ENCODE results near the gene DLX5. TPM values are rescaled to one million over a fixed set of nuclear protein-coding genes. Genes with fewer than 3 reads are reported as not detected.

Gene DLX5
- total RNA-seq, 1 donor from 2014 or later = not detected

- intact Hi-C loops (cut with micrococcal nuclease) = no loop called here
Measured at GRCh38 chr7:96993094-96993865, 31.4 kb downstream of the DLX5 start.

GRCh38 chr7:96992192-96993005 is 32.2 kb downstream of the DLX5 start:
- intact Hi-C loops (cut with micrococcal nuclease) = no loop called here

- intact Hi-C loops (cut with micrococcal nuclease) = loop anchor here (2.0 kb wide), 2 partner anchors 13 to 35 kb away; partner anchors contain the start of gene DLX6
Measured at GRCh38 chr7:96991546-96992191, 33.0 kb downstream of the DLX5 start.

- intact Hi-C loops (cut with micrococcal nuclease) = loop anchor here (2.0 kb wide), 2 partner anchors 15 to 37 kb away; partner anchors contain the start of gene DLX6
Measured at GRCh38 chr7:96989859-96990317, 34.7 kb downstream of the DLX5 start.

- intact Hi-C loops (cut with micrococcal nuclease) = no loop called here
Measured at GRCh38 chr7:96989241-96989858, 35.3 kb downstream of the DLX5 start.

- intact Hi-C loops (cut with micrococcal nuclease) = no loop called here
Measured at GRCh38 chr7:96987719-96988118, 36.9 kb downstream of the DLX5 start.

GRCh38 chr7:96986901-96987300 is 37.7 kb downstream of the DLX5 start:
- intact Hi-C loops (cut with micrococcal nuclease) = no loop called here

GRCh38 chr7:96985992-96986391 is 38.6 kb downstream of the DLX5 start:
- intact Hi-C loops (cut with micrococcal nuclease) = no loop called here

GRCh38 chr7:96982586-96982985 is 42.0 kb downstream of the DLX5 start:
- intact Hi-C loops (cut with micrococcal nuclease) = no loop called here

- intact Hi-C loops (cut with micrococcal nuclease) = no loop called here
Measured at GRCh38 chr7:96979551-96980276, 44.9 kb downstream of the DLX5 start.

GRCh38 chr7:96977445-96977844 is 47.2 kb downstream of the DLX5 start:
- intact Hi-C loops (cut with micrococcal nuclease) = no loop called here

GRCh38 chr7:96976106-96976505 is 48.5 kb downstream of the DLX5 start:
- intact Hi-C loops (cut with micrococcal nuclease) = no loop called here

- intact Hi-C loops (cut with micrococcal nuclease) = no loop called here
Measured at GRCh38 chr7:96973986-96974385, 50.6 kb downstream of the DLX5 start.

- intact Hi-C loops (cut with micrococcal nuclease) = no loop called here
Measured at GRCh38 chr7:96970739-96971138, 53.9 kb downstream of the DLX5 start.

Other genes with a start within 250 kb of the DLX5 start
- gene DLX6, start 19.3 kb downstream of the DLX5 start, total RNA-seq = not detected in 2 replicates
- 12.3 and 12.6 TPM in 2 replicates for gene SDHAF3, start 92.9 kb upstream of the DLX5 start, total RNA-seq